GM18505 (cell line): ENCODE data around the gene PDE4DIP.
"Not testable (repeated sequence)": the region's sequence is repeated elsewhere in the genome, so short reads cannot be mapped to it uniquely, and the experiment has no call there.

Source experiments
- ATAC-seq: cut with Tn5 transposase; IDR thresholded peaks from one replicate; pipeline ENCODE4 v1.9.1; 2021; ENCODE audit not compliant: unreplicated experiment

The PDE4DIP gene

GRCh38 chr1:148967580-148967979, 123.4 kb downstream of the PDE4DIP start:
- not testable (repeated sequence) for ATAC-seq

GRCh38 chr1:148968682-148969081, 124.5 kb downstream of the PDE4DIP start:
- ATAC-seq: not testable (repeated sequence)

- ATAC-seq: not testable (repeated sequence)
These were observed 124.9 kb downstream of the PDE4DIP start for GRCh38 chr1:148969126-148969525.

GRCh38 chr1:148975453-148975852, 131.2 kb downstream of the PDE4DIP start:
- ATAC-seq: peak; percentile 29

GRCh38 chr1:148975866-148976537, 131.8 kb downstream of the PDE4DIP start:
- peak; percentile 65 for ATAC-seq

- not testable (repeated sequence) for ATAC-seq
These were observed 133.6 kb downstream of the PDE4DIP start for GRCh38 chr1:148977785-148978184.

- not testable (repeated sequence) for ATAC-seq
These were observed 145.2 kb downstream of the PDE4DIP start for GRCh38 chr1:148989378-148989777.

- ATAC-seq: not testable (repeated sequence)
These were observed 146.1 kb downstream of the PDE4DIP start for GRCh38 chr1:148990233-148990788.

- ATAC-seq: not testable (repeated sequence)
These were observed 147.6 kb downstream of the PDE4DIP start for GRCh38 chr1:148991818-148992217.

GRCh38 chr1:148992364-148992763, 148.1 kb downstream of the PDE4DIP start:
- ATAC-seq: not testable (repeated sequence)

GRCh38 chr1:148996449-148997224, 152.4 kb downstream of the PDE4DIP start:
- ATAC-seq: not testable (repeated sequence)

- not testable (repeated sequence) for ATAC-seq
These were observed 153.2 kb downstream of the PDE4DIP start for GRCh38 chr1:148997405-148997804.

- not testable (repeated sequence) for ATAC-seq
These were observed 158.4 kb downstream of the PDE4DIP start for GRCh38 chr1:149002664-149003063.

- not testable (repeated sequence) for ATAC-seq
These were observed 164.1 kb downstream of the PDE4DIP start for GRCh38 chr1:149008326-149008725.

GRCh38 chr1:149008769-149009168, 164.5 kb downstream of the PDE4DIP start:
- not testable (repeated sequence) for ATAC-seq

- not testable (repeated sequence) for ATAC-seq
These were observed 165.5 kb downstream of the PDE4DIP start for GRCh38 chr1:149009761-149010160.

GRCh38 chr1:149012599-149012998, 168.4 kb downstream of the PDE4DIP start:
- ATAC-seq: not testable (repeated sequence)

- not testable (repeated sequence) for ATAC-seq
These were observed 169.3 kb downstream of the PDE4DIP start for GRCh38 chr1:149013513-149013912.

GRCh38 chr1:149015522-149015921, 171.3 kb downstream of the PDE4DIP start:
- not testable (repeated sequence) for ATAC-seq

GRCh38 chr1:149016626-149017025, 172.4 kb downstream of the PDE4DIP start:
- ATAC-seq: not testable (repeated sequence)

GRCh38 chr1:149018577-149018976, 174.3 kb downstream of the PDE4DIP start:
- ATAC-seq: not testable (repeated sequence)
